Bronchial epithelial cell (primary cell): ENCODE data around the gene ATRAID. TPM values are rescaled to one million over a fixed set of nuclear protein-coding genes. Genes with fewer than 3 reads are reported as not detected.

ENCODE experiments used
- DNase-seq: peaks from one replicate; pipeline ENCODE4 v3.0.0-alpha.2; 2010; ENCODE audit warnings: low read depth
- FAIRE-seq: peaks from 2 replicates; lab custom pipeline; 2011; peaks lifted over from hg19 to GRCh38; lab: Jason Lieb, UNC
- H3K27me3 ChIP-seq: 2 replicates; pipeline ENCODE4 v1.5.1; 2011; ENCODE audit warnings: low read length; ENCODE audit not compliant: control insufficient read depth, insufficient read depth
- H3K36me3 ChIP-seq: 2 replicates; pipeline ENCODE4 v1.5.1; 2011; ENCODE audit warnings: low read length; ENCODE audit not compliant: control insufficient read depth, insufficient read depth
- H3K4me3 ChIP-seq: 2 replicates; pipeline ENCODE4 v1.5.1; 2011; ENCODE audit warnings: mild to moderate bottlenecking, low read depth, low read length, control low read depth
- CTCF ChIP-seq: IDR thresholded peaks from 2 replicates; pipeline ENCODE4 v1.5.1; 2011; ENCODE audit warnings: mild to moderate bottlenecking, moderate library complexity, low read length, control low read depth, inconsistent platforms; ENCODE audit not compliant: insufficient read depth, severe bottlenecking
- total RNA-seq: library from RNA; depleted of rRNA; stranded (reverse); fragments of >200 nt; gene quantifications from 2 replicates; pipeline ENCODE4 v1.2.1, GENCODE V29; 2014

ATRAID gene
- total RNA-seq, 1 donor from 2014 or later = 257 TPM

GRCh38 chr2:27231921-27232320, 20.1 kb downstream of the ATRAID start:
- FAIRE-seq (no peak), DNase-seq (no peak)
- Histone ChIP-seq H3K27me3 (no peaks in the 10 kb centered on the region), H3K36me3 (peaks cover 51% of the 10 kb centered on the region), H3K4me3 (no peak overlapping the region)
- no peak for TF ChIP-seq CTCF

- H3K36me3 ChIP-seq = peaks cover 57% of the 10 kb centered on the region
- no peak for TF ChIP-seq CTCF
- H3K27me3 ChIP-seq = no peaks in the 10 kb centered on the region
- DNase-seq (no peak), FAIRE-seq (peak; percentile 81)
- no peak overlapping the region for H3K4me3 ChIP-seq
These were observed 21.5 kb downstream of the ATRAID start for GRCh38 chr2:27233341-27233740.

- Histone ChIP-seq H3K36me3 (peaks cover 75% of the 10 kb centered on the region), H3K27me3 (no peaks in the 10 kb centered on the region), H3K4me3 (no peak overlapping the region)
- DNase-seq = no peak
- no peak for FAIRE-seq
- no peak for TF ChIP-seq CTCF
These were observed 24.3 kb downstream of the ATRAID start for GRCh38 chr2:27236136-27236535.

- Histone ChIP-seq H3K27me3 (no peaks in the 10 kb centered on the region), H3K4me3 (no peak overlapping the region), H3K36me3 (peaks cover 74% of the 10 kb centered on the region)
- FAIRE-seq (no peak), DNase-seq (no peak)
- TF ChIP-seq CTCF = no peak
These were observed 24.8 kb downstream of the ATRAID start for GRCh38 chr2:27236626-27237025.

- DNase-seq (no peak), FAIRE-seq (no peak)
- Histone ChIP-seq H3K36me3 (peaks cover 69% of the 10 kb centered on the region), H3K27me3 (no peaks in the 10 kb centered on the region), H3K4me3 (no peak overlapping the region)
- TF ChIP-seq CTCF = no peak
These were observed 25.6 kb downstream of the ATRAID start for GRCh38 chr2:27237341-27237945.

- FAIRE-seq = no peak
- H3K36me3 ChIP-seq = peaks cover 65% of the 10 kb centered on the region
- H3K4me3 ChIP-seq = no peak overlapping the region
- TF ChIP-seq CTCF = no peak
- no peaks in the 10 kb centered on the region for H3K27me3 ChIP-seq
- DNase-seq = no peak
These were observed 27.1 kb downstream of the ATRAID start for GRCh38 chr2:27238976-27239375.
